Epithelial cell of proximal tubule (primary cell): ENCODE data around the gene RGS3. TPM values are rescaled to one million over a fixed set of nuclear protein-coding genes. Genes with fewer than 3 reads are reported as not detected.

ENCODE experiments used
- DNase-seq: peaks from one replicate; pipeline ENCODE4 v3.0.0-alpha.2; 2011; ENCODE audit warnings: low read depth
- H3K4me3 ChIP-seq: 2 replicates; pipeline ENCODE4 v1.5.1; 2011; ENCODE audit warnings: low read depth, mild to moderate bottlenecking, low read length
- total RNA-seq: library from RNA; depleted of rRNA; stranded (reverse); fragments of >200 nt; gene quantifications from 2 replicates; pipeline ENCODE4 v1.2.3, GENCODE V29; 2015
- TF ChIP-seq, protein P1 (sequence below): conservative IDR thresholded peaks from 2 replicates; pipeline ENCODE4 v1.5.1; 2012; ENCODE audit warnings: low read depth, mild to moderate bottlenecking, low read length

RGS3 gene
- total RNA-seq, 1 donor from 2014 or later, result 79.2 TPM

DNA sequence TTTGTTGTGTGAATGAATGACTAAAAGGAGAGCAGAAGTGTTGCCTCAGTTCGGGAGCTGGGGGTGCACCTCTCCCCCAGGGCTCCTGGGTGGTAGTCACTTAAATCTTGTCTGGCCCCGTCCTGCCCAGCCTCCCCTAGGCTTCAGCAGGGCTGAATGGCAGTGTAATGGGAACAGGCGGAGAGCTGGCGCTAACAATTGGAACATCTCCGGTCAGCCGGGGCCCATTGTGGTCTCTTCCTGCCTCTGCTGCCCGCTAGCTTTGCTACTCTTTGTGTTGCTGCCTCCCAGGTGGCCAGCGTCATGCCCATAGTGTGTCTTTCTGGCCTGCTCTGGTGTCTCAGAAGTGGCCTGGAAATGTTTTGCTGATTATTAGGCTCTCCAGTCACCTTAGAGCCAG, 62.3 kb downstream of the RGS3 start:
- no peak overlapping the region for H3K4me3 ChIP-seq
- TF ChIP-seq, protein P1, sequence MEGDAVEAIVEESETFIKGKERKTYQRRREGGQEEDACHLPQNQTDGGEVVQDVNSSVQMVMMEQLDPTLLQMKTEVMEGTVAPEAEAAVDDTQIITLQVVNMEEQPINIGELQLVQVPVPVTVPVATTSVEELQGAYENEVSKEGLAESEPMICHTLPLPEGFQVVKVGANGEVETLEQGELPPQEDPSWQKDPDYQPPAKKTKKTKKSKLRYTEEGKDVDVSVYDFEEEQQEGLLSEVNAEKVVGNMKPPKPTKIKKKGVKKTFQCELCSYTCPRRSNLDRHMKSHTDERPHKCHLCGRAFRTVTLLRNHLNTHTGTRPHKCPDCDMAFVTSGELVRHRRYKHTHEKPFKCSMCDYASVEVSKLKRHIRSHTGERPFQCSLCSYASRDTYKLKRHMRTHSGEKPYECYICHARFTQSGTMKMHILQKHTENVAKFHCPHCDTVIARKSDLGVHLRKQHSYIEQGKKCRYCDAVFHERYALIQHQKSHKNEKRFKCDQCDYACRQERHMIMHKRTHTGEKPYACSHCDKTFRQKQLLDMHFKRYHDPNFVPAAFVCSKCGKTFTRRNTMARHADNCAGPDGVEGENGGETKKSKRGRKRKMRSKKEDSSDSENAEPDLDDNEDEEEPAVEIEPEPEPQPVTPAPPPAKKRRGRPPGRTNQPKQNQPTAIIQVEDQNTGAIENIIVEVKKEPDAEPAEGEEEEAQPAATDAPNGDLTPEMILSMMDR, result no peak
- DNase-seq, result no peak

GRCh38 chr9:113526231-113526746, 62.8 kb downstream of the RGS3 start:
- no peak overlapping the region for H3K4me3 ChIP-seq
- DNase-seq, result no peak
- TF ChIP-seq, protein P1, result no peak

DNA sequence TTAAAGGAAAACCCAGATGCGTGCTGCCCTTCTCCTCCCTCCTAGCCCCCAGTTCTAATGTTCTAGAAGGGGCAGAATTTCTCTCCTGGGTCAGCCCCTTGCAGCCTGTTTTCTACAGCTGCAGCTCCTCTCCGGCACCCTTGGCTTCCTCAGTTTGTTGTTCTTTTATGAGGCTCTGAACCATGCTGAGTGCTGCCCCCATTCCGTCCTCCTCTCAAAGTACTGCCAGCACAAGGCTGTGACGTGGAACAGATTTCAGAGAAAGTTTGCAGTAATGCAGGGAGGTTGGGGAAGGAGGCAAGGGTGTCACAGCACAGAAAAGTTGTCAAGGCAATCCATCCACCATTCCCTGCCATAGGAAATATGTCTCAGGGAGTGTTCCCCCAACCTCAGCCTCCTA, 63.3 kb downstream of the RGS3 start:
- no peak for DNase-seq
- H3K4me3 ChIP-seq, result no peak overlapping the region
- TF ChIP-seq, protein P1, result no peak

DNA sequence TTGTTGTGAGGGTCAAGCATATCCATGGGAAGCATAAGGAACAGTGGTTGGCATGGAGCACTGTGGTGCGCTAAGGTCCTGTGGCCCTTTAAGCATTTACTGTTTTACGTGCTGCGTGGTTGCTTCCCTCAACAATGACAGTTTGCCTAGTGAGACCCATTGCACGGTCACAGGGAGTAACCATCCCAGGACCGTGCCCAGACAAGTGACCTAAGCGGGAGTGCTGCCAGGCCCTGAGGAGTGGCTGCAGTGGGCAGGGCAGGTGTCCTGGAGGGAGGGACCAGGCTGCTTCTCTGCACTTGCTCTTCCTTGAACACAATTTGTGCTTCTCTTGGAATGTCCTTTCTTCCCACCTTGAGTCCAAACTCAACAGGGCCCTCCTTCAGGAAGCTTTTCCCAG, 64.6 kb downstream of the RGS3 start:
- TF ChIP-seq, protein P1, result no peak
- DNase-seq, result no peak
- H3K4me3 ChIP-seq, result no peak overlapping the region

DNA sequence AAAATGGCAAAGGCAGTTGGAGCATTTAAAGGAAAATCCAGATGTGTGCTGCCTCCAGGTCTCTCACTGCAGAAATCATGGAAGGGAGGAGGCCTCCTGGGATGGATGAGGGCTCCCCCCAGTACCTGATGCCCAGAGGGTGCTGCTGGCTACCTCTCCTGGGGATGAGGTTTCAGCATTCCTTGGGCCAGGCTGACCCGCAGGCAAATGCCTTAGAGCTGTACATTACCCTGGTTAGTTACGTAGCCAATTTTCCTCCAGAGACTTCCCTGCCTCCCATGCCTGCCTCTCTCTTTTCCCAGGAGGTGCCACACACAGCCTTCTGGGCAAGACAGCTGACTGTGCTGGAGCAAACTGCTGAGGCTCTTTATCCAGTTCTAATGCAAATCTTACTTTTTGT, 65.3 kb downstream of the RGS3 start:
- no peak overlapping the region for H3K4me3 ChIP-seq
- no peak for DNase-seq
- TF ChIP-seq, protein P1, result no peak

DNA sequence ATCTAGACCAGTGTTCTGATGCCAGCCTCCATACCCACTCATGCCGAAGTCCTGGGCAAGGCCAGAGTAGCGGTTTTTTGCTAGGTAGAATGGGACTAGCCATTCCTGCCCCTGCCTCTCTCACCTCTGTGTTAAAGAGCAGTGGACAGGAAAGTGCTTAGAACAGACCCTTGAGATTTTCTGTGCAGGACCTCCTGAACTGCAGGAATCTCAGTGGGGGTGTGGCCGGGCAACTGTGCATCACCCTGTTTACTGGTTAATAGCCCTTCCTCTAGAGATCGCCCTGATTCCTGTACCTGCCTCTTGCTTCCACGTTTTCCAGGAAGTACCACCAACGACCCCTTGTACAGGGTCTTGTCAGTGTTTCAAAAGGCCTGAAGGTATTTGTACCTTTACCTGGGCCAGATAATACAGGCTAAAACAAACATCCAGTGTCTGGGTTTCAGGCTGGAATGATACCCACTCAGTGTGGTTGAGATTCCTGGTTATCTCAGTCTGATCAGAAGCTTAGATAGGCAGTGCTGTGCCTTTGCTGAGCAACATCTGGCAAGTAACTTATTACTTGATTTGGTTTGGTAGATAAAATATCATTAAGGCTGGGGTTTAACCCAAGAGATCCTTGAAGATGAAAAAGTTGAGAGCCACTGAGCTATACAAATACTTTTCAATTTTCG, 65.9 kb downstream of the RGS3 start:
- no peak overlapping the region for H3K4me3 ChIP-seq
- TF ChIP-seq, protein P1, result no peak
- no peak for DNase-seq
